Suprapubic skin (tissue), 4 donors: ENCODE measurements around the gene BRAT1.

Experiments used
- CTCF ChIP-seq, 2 donors: fragments of 200-600 bp in 1 of 2; fragments of 450-650 bp in 1 of 2; sonication (generic) in 1 of 2; IDR thresholded peaks; one replicate each; pipeline ENCODE4 v1.5.1; 2016 to 2019; ENCODE audit warnings: antibody characterized with exemption in 2 of 2, mild to moderate bottlenecking in 1 of 2, moderate library complexity in 1 of 2
- EP300 ChIP-seq: sonication (generic); formaldehyde crosslinking; IDR thresholded peaks from one replicate; pipeline ENCODE4 v1.6.1; 2017; ENCODE audit warnings: antibody characterized with exemption
- POLR2A ChIP-seq, 2 donors: fragments of 450-650 bp; IDR thresholded peaks; one replicate each; pipeline ENCODE4 v1.6.1; 2017; ENCODE audit warnings: antibody characterized with exemption in 2 of 2, mild to moderate bottlenecking in 2 of 2, moderate library complexity in 2 of 2
- POLR2AphosphoS5 ChIP-seq, 3 donors: sonication (generic); formaldehyde crosslinking; IDR thresholded peaks; one replicate each; pipeline ENCODE4 v1.6.1; 2017; ENCODE audit warnings: antibody characterized with exemption in 3 of 3

- TF ChIP-seq POLR2A (IDR thresholded peaks at IDR 0.05) (no peak), CTCF (IDR thresholded peaks at IDR 0.05) (no peak), POLR2AphosphoS5 (IDR thresholded peaks at IDR 0.05) (no peak), EP300 (no peak)
Observed at GRCh38 chr7:2499181-2499580, 56.1 kb downstream of the BRAT1 start.
